H1 (cell line): ENCODE data around the gene BBS9. TPM values are rescaled to one million over a fixed set of nuclear protein-coding genes. Genes with fewer than 3 reads are reported as not detected.

Experiments used
- CTCF ChIA-PET: fragments of 300-600 bp; sonication (Branson Sonifier 250); formaldehyde crosslinking; loops from one replicate; lab custom pipeline; 2021; ENCODE audit not compliant: partially characterized antibody; lab: Charles Lee
- POLR2A ChIA-PET: fragments of 300-600 bp; sonication (Branson Sonifier 250); formaldehyde crosslinking; loops from one replicate; lab custom pipeline; 2021; ENCODE audit warnings: inconsistent platforms; ENCODE audit not compliant: partially characterized antibody; lab: Charles Lee
- DNase-seq, 2 experiments: peaks; one replicate each; pipeline versions ENCODE4 v3.0.0 to v3.0.0-alpha.2; 2010 to 2022; ENCODE audit warnings: low spot score in 2 of 2, low read depth in 1 of 2, mixed read lengths in 1 of 2
- FAIRE-seq: peaks from 2 replicates; lab custom pipeline; 2011; peaks lifted over from hg19 to GRCh38; lab: Jason Lieb, UNC
- H2AFZ ChIP-seq: 2 replicates; pipeline ENCODE4 v1.8.1; 2012; ENCODE audit warnings: low read length, inconsistent platforms
- H2AK5ac ChIP-seq: 2 replicates; pipeline ENCODE4 v1.6.1; 2013; ENCODE audit warnings: low read depth, low read length
- H2BK120ac ChIP-seq: replicated peaks from 2 replicates; pipeline ENCODE3; 2013; ENCODE audit warnings: low read depth, low read length, inconsistent platforms
- H2BK12ac ChIP-seq: 2 replicates; pipeline ENCODE4 v1.6.1; 2013; ENCODE audit warnings: low read depth, low read length
- H2BK15ac ChIP-seq: 2 replicates; pipeline ENCODE4 v1.6.1; 2013; ENCODE audit warnings: low read length
- H2BK20ac ChIP-seq: 2 replicates; pipeline ENCODE4 v1.6.1; 2013; ENCODE audit warnings: low read length
- H2BK5ac ChIP-seq: 2 replicates; pipeline ENCODE4 v1.6.1; 2013; ENCODE audit warnings: low read depth, low read length
- H3K14ac ChIP-seq: 2 replicates; pipeline ENCODE4 v1.6.1; 2013; ENCODE audit warnings: inconsistent platforms; ENCODE audit not compliant: insufficient read length
- H3K18ac ChIP-seq: 2 replicates; pipeline ENCODE4 v1.6.1; 2013; ENCODE audit warnings: low read length; ENCODE audit errors: extremely low read depth
- H3K23ac ChIP-seq: 2 replicates; pipeline ENCODE4 v1.6.1; 2013; ENCODE audit warnings: inconsistent platforms; ENCODE audit not compliant: insufficient read length
- H3K23me2 ChIP-seq: 2 replicates; pipeline ENCODE4 v1.6.1; 2013; ENCODE audit warnings: low read depth, low read length
- H3K27ac ChIP-seq: 2 replicates; pipeline ENCODE4 v1.6.1; 2011; ENCODE audit warnings: low read depth, low read length, inconsistent platforms
- H3K27me3 ChIP-seq, 4 experiments: replicated peaks in 1 of 4; 1 replicate in 1 of 4; 2 replicates in 3 of 4; pipeline versions ENCODE4 v1.6.1 to v1.8.1; 2011 to 2013; ENCODE audit warnings: low read length in 3 of 4, mild to moderate bottlenecking in 3 of 4, inconsistent platforms in 2 of 4, mixed read lengths in 2 of 4, moderate library complexity in 1 of 4; ENCODE audit not compliant: control insufficient read depth in 3 of 4, insufficient read depth in 3 of 4; ENCODE audit errors: extremely low read depth in 1 of 4
- H3K36me3 ChIP-seq, 4 experiments: 2 replicates each; pipeline versions ENCODE4 v1.6.1 to v1.8.1; 2011 to 2013; ENCODE audit warnings: mild to moderate bottlenecking in 4 of 4, low read length in 3 of 4, moderate library complexity in 2 of 4, control low read depth in 1 of 4, inconsistent platforms in 1 of 4; ENCODE audit not compliant: insufficient read depth in 4 of 4, control insufficient read depth in 2 of 4
- H3K4ac ChIP-seq: replicated peaks from 2 replicates; pipeline ENCODE3; 2013; ENCODE audit warnings: low read length, low read depth, mixed read lengths, inconsistent platforms; ENCODE audit not compliant: insufficient read length
- H3K4me1 ChIP-seq, 4 experiments: replicated peaks in 1 of 4; 1 replicate in 1 of 4; 2 replicates in 3 of 4; pipeline versions ENCODE4 v1.6.1 to v1.8.1; 2011 to 2013; ENCODE audit warnings: low read length in 3 of 4, inconsistent platforms in 2 of 4, mixed read lengths in 1 of 4; ENCODE audit not compliant: insufficient read depth in 4 of 4, control insufficient read depth in 3 of 4
- H3K4me2 ChIP-seq, 2 experiments: 2 replicates each; pipeline versions ENCODE4 v1.6.1 to v1.8.1; 2011 to 2013; ENCODE audit warnings: low read depth in 2 of 2, low read length in 2 of 2, control low read depth in 1 of 2, inconsistent platforms in 1 of 2, mild to moderate bottlenecking in 1 of 2; ENCODE audit not compliant: insufficient read depth in 1 of 2
- H3K4me3 ChIP-seq, 4 experiments: fragments of 200-600, 300-600 bp in 1 of 4; sonication (generic), shearing (Covaris generic), sonication (Bioruptor Twin) in 1 of 4; 2 replicates each; pipeline versions ENCODE4 v1.5.1 to v1.8.1; 2011 to 2016; ENCODE audit warnings: low read length in 4 of 4, low read depth in 3 of 4, control low read depth in 2 of 4, inconsistent platforms in 2 of 4, mild to moderate bottlenecking in 2 of 4, mixed read lengths in 1 of 4, moderate library complexity in 1 of 4; ENCODE audit not compliant: insufficient read depth in 2 of 4; ENCODE audit errors: extremely low read depth in 1 of 4
- H3K56ac ChIP-seq: replicated peaks from 2 replicates; pipeline ENCODE3; 2013; ENCODE audit warnings: low read depth, mild to moderate bottlenecking, mixed read lengths, low read length, inconsistent platforms; ENCODE audit not compliant: insufficient read length
- H3K79me1 ChIP-seq: 2 replicates; pipeline ENCODE4 v1.6.1; 2013; ENCODE audit warnings: low read depth, low read length, control low read depth
- H3K79me2 ChIP-seq, 2 experiments: 2 replicates each; pipeline versions ENCODE4 v1.6.1 to v1.8.1; 2012 to 2013; ENCODE audit warnings: low read length in 2 of 2, mild to moderate bottlenecking in 2 of 2, inconsistent platforms in 1 of 2; ENCODE audit not compliant: insufficient read depth in 2 of 2, control insufficient read depth in 1 of 2
- H3K9ac ChIP-seq, 4 experiments: replicated peaks in 1 of 4; 1 replicate in 1 of 4; 2 replicates in 3 of 4; pipeline versions ENCODE4 v1.6.1 to v1.8.1; 2011 to 2013; ENCODE audit warnings: low read depth in 3 of 4, low read length in 3 of 4, control low read depth in 2 of 4, mild to moderate bottlenecking in 2 of 4, moderate library complexity in 2 of 4, inconsistent platforms in 1 of 4; ENCODE audit errors: extremely low read depth in 1 of 4
- H3K9me3 ChIP-seq, 2 experiments: 2 replicates each; pipeline versions ENCODE4 v1.6.1 to v1.8.1; 2012 to 2013; ENCODE audit warnings: mild to moderate bottlenecking in 2 of 2, moderate library complexity in 2 of 2, control low read depth in 1 of 2, inconsistent platforms in 1 of 2, low read depth in 1 of 2, low read length in 1 of 2, mixed read lengths in 1 of 2; ENCODE audit not compliant: insufficient read depth in 2 of 2
- H4K20me1 ChIP-seq, 2 experiments: replicated peaks in 1 of 2; 2 replicates each; pipeline versions ENCODE3 to v1.8.1; 2011 to 2013; ENCODE audit warnings: inconsistent platforms in 2 of 2, low read length in 2 of 2, mild to moderate bottlenecking in 1 of 2; ENCODE audit not compliant: insufficient read depth in 2 of 2, control insufficient read depth in 1 of 2
- H4K5ac ChIP-seq: 2 replicates; pipeline ENCODE4 v1.6.1; 2013; ENCODE audit warnings: low read length, low read depth, mixed read lengths, inconsistent platforms; ENCODE audit not compliant: insufficient read length
- H4K8ac ChIP-seq: 2 replicates; pipeline ENCODE4 v1.8.0; 2013; ENCODE audit warnings: mild to moderate bottlenecking, moderate library complexity, low read length, inconsistent platforms; ENCODE audit not compliant: insufficient read depth; ENCODE audit errors: extremely low read depth
- H4K91ac ChIP-seq: replicated peaks from 2 replicates; pipeline ENCODE3; 2013; ENCODE audit warnings: low read length, mixed read lengths, inconsistent platforms; ENCODE audit not compliant: insufficient read length
- FOSL1 ChIP-seq: IDR thresholded peaks from 2 replicates; pipeline ENCODE4 v1.6.1; 2011; ENCODE audit warnings: mild to moderate bottlenecking, low read depth, low read length, moderate library complexity; ENCODE audit not compliant: insufficient read depth
- JUND ChIP-seq: IDR thresholded peaks from 2 replicates; pipeline ENCODE4 v1.6.1; 2011; ENCODE audit warnings: mild to moderate bottlenecking, improper control_type of control experiment, low read length
- RAD21 ChIP-seq, 2 experiments: IDR thresholded peaks in 1 of 2; conservative IDR thresholded peaks in 1 of 2; 2 replicates each; pipeline ENCODE4 v1.6.1; 2011; ENCODE audit warnings: low read depth in 2 of 2, low read length in 2 of 2, improper control_type of control experiment in 1 of 2, inconsistent platforms in 1 of 2, mild to moderate bottlenecking in 1 of 2, moderate library complexity in 1 of 2
- RBBP5 ChIP-seq: IDR thresholded peaks from 2 replicates; pipeline ENCODE4 v1.7.1; 2012; ENCODE audit warnings: low read depth, mild to moderate bottlenecking, inconsistent platforms, low read length, moderate library complexity, borderline replicate concordance
- SIX5 ChIP-seq: IDR thresholded peaks from 2 replicates; pipeline ENCODE4 v1.6.1; 2011; ENCODE audit warnings: mild to moderate bottlenecking, low read depth, low read length
- WGBS, 2 experiments: shearing (Covaris generic) in 1 of 2; methylation state at CpG; one replicate each; pipeline versions ENCODE4 v1.1.6 to v1.1.7; 2013 to 2015; ENCODE audit warnings: low lambda C conversion rate in 2 of 2, mixed read lengths in 2 of 2, inconsistent platforms in 1 of 2, low coverage in 1 of 2, missing lambda C conversion rate in 1 of 2; ENCODE audit not compliant: insufficient replicate concordance in 2 of 2, insufficient coverage in 1 of 2, insufficient read length in 1 of 2; ENCODE audit errors: extremely low coverage in 1 of 2, missing lambda C conversion rate in 1 of 2; 5-methylcytosine and 5-hydroxymethylcytosine counted together
- polyA plus RNA-seq, 7 experiments: library from polyadenylated mRNA; depleted of rRNA in 3 of 7; stranded (reverse) in 5 of 7; unstranded in 2 of 7; fragments of >200 nt in 5 of 7; fragments of 200-250 nt in 2 of 7; gene quantifications; 1 replicate in 5 of 7; 2 replicates in 1 of 7; 4 replicates in 1 of 7; pipeline versions ENCODE4 v1.2.1 to v1.2.3, GENCODE V29; 2011 to 2013; ENCODE audit warnings: missing spikeins in 2 of 7, mixed read lengths in 2 of 7
- total RNA-seq: library from RNA; stranded (reverse); fragmentation: NEBNext Ultra II Directional; extraction: Animal tissue kit (Norgen Biotek cat#: 25700); gene quantifications from 2 replicates; pipeline ENCODE4 v1.2.1, GENCODE V29; 2021

BBS9 gene
- total and polyA plus RNA-seq, 2 of the 8 experiments (the other 6 are each of a cell fraction or from before 2014, with no cell fraction given): 22.3 to 37.0 TPM

DNA sequence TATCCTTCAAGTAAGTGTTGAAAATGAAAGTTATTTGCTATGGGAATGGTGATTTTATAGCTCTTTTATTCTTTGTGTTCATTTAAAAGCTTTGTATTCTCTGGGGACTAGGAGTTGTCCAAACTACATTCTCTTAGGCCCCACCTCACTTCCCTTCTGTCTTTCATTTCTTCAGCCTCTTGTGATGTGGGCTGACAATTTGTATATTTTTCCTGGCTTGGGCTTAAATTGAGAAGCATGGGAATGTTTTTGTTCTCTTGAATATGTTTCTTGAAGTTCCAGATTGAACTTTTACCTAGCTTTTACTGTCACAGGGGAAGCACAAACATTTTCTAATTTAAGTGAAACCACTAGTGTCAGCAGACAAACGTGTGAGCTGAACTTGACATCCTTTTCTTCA lies 27.9 kb downstream of the BBS9 start:
- Histone ChIP-seq H3K4me3 (no peak overlapping the region), H3K36me3 (no peaks in the 10 kb centered on the region), H4K91ac (no peak overlapping the region), H3K18ac (no peak overlapping the region), H2BK15ac (no peak overlapping the region), H3K79me2 (no peaks in the 10 kb centered on the region), H4K8ac (no peak overlapping the region), H3K4ac (no peak overlapping the region), H3K14ac (no peak overlapping the region), H2AK5ac (no peak overlapping the region), H3K4me2 (no peak overlapping the region), H3K9ac (no peak overlapping the region), H2BK20ac (no peak overlapping the region), H3K79me1 (no peaks in the 10 kb centered on the region), H2AFZ (no peak overlapping the region), H3K23ac (no peak overlapping the region), H3K56ac (no peak overlapping the region), H2BK120ac (no peak overlapping the region), H2BK12ac (no peak overlapping the region), H3K9me3 (no peaks in the 10 kb centered on the region), H3K27me3 (no peaks in the 10 kb centered on the region), H3K4me1 (no peaks in the 10 kb centered on the region), H3K23me2 (no peaks in the 10 kb centered on the region), H4K20me1 (no peaks in the 10 kb centered on the region), H2BK5ac (no peak overlapping the region), H3K27ac (no peak overlapping the region), H4K5ac (no peak overlapping the region)
- TF ChIP-seq JUND: no peak
- no peak for TF ChIP-seq SIX5
- no peak for TF ChIP-seq FOSL1
- TF ChIP-seq RAD21 (IDR thresholded peaks at IDR 0.05 in 1 of 2, conservative IDR thresholded peaks at IDR 0.05 in 1 of 2; ENCODE audit: low read depth in 2 of 2, low read length in 2 of 2): no peak
- TF ChIP-seq RBBP5: no peak
- WGBS, 2 experiments: 95% methylated on average over 1 of the region's 1 CpG; no CpG with 5 or more reads in 1 of the 2 experiments
- ChIA-PET POLR2A (no interaction called here), CTCF (no interaction called here)
- DNase-seq: no peak
- no peak for FAIRE-seq
